Transverse colon (tissue), 3 donors: ENCODE data around the gene PRPF8.

Experiments used
- POLR2A ChIP-seq: fragments of 450-650 bp; IDR thresholded peaks from one replicate; pipeline ENCODE4 v1.6.1; 2016; ENCODE audit warnings: antibody characterized with exemption, mild to moderate bottlenecking, moderate library complexity
- TF ChIP-seq, protein P1 (sequence below), 5 experiments: fragments of 200-600 bp in 3 of 5; fragments of 450-650 bp in 2 of 5; sonication (generic) in 3 of 5; IDR thresholded peaks; 1 replicate in 2 of 5; 2 replicates in 3 of 5; pipeline ENCODE4 v1.5.1; 2016 to 2017; ENCODE audit warnings: antibody characterized with exemption in 5 of 5, inconsistent platforms in 3 of 5, mild to moderate bottlenecking in 2 of 5, moderate library complexity in 1 of 5

DNA sequence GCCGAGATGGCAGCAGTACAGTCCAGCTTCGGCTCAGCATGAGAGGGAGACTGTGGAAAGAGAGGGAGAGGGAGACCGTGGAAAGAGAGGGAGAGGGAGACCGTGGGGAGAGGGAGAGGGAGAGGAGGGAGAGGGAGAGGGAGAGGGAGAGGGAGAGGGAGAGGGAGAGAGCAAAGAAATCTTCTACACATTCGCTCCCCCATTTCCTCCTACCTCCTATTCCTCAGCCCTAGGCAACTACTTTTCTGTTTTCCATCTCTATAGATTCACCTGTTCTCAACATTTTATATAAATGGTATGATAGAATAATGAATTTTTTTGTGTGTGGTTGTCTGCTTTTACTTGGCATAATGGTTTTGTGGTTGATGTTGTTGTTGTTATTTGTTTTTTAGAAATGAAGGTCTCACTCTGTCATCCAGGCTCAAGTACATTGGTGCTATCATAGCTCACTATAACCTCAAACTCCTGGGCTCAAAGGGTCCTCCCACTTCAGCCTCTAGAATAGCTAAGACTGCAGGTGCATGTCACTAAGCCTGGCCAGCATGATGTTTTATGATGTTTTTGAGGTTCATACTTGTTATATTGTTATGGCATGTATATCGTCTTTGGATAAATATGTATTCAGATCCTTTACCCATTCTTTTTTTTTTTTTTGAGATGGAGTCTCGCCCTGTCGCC, 6.0 kb upstream of the PRPF8 start:
- TF ChIP-seq, protein P1, sequence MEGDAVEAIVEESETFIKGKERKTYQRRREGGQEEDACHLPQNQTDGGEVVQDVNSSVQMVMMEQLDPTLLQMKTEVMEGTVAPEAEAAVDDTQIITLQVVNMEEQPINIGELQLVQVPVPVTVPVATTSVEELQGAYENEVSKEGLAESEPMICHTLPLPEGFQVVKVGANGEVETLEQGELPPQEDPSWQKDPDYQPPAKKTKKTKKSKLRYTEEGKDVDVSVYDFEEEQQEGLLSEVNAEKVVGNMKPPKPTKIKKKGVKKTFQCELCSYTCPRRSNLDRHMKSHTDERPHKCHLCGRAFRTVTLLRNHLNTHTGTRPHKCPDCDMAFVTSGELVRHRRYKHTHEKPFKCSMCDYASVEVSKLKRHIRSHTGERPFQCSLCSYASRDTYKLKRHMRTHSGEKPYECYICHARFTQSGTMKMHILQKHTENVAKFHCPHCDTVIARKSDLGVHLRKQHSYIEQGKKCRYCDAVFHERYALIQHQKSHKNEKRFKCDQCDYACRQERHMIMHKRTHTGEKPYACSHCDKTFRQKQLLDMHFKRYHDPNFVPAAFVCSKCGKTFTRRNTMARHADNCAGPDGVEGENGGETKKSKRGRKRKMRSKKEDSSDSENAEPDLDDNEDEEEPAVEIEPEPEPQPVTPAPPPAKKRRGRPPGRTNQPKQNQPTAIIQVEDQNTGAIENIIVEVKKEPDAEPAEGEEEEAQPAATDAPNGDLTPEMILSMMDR (IDR thresholded peaks at IDR 0.05): no peak
- TF ChIP-seq POLR2A: no peak
